H4 (cell line): ENCODE results near the gene CGB5. TPM values are rescaled to one million over a fixed set of nuclear protein-coding genes. Genes with fewer than 3 reads are reported as not detected.
A peak's percentile ranks its signal among the peaks of the same experiment; 100 is the strongest.
"Not testable (repeated sequence)": the region's sequence is repeated elsewhere in the genome, so short reads cannot be mapped to it uniquely, and the experiment has no call there.

ENCODE experiments used
- DNase-seq: peaks from one replicate; pipeline ENCODE4 v3.0.0-alpha.2; 2015; ENCODE audit warnings: low spot score
- total RNA-seq: library from RNA; depleted of rRNA; stranded (reverse); fragments of >200 nt; shearing (Covaris generic); gene quantifications from 2 replicates; pipeline ENCODE4 v1.2.3, GENCODE V29; 2014

The CGB5 gene
- total RNA-seq, 1 experiment from 2014 or later, result 0.33 TPM

DNA sequence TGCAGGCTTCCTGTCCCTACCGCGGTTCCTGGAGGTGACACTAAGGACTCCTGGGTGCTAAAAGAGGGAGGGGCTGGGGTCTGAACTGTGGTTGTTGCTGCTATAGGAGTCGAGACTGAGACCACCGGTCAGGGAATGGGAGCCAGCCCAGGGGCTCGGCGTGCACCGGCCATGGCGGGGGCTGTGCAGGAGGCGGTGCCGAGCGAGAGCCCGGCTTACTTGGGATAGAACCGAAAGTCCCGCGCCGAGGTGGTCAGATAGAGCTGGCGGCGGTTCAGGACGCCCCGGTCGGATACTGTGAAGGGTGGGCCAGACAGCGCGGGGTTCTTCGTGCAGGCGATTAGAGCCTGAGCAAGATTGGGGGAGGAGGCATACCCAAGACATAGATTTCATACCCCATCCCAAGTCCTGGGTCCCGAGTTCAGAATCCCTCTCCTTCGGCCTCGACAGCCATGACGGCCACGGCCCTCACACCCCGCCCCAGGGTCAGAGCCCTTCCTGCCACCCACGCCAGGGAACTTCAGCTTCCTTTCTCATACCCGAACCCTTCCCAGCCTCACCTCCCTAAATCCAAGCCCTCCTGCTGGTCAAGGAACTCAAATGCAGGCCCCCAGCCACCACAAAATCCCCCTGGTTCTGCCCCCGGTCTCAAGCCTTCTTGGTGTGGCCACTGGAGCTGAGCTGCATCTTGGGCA lies 13.4 kb downstream of the CGB5 start:
- DNase-seq, result not testable (repeated sequence)

DNA sequence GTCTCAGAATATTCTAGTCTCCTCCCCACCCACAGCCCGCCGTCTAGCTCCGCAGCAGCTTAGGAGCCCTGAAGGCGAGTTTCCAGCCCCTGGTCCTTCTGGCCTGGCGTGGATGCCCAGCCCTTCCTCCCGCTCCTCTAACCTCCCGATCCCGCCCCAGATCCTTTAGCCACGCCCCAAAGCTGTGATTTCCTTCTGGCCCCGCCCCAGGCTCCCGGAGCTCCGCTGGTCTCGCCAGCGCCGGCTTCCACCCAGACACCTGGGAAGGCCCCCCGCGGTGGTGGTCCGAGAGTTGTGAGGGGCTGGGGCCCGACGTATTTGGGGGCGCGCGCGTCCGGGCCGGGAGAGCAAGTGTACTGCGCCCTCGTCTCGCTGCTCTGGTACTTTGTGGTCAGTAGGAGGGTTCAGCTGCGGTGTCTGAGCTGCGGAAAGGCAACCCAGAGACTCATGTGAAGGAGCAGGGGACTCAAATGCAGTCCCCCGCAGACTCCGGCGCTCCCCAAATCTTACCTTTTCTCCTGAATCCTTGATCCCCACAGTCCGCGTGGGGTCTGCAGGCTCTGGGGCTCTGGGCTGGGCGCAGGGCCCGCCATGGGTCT lies 14.1 kb downstream of the CGB5 start, which contains the start of gene CGB7:
Gene CGB7 (minus strand): TSS at position 114 of the 599 bp plus-strand sequence. CDS start 2,374 bp downstream, outside the sequence.
- no peak for DNase-seq

DNA sequence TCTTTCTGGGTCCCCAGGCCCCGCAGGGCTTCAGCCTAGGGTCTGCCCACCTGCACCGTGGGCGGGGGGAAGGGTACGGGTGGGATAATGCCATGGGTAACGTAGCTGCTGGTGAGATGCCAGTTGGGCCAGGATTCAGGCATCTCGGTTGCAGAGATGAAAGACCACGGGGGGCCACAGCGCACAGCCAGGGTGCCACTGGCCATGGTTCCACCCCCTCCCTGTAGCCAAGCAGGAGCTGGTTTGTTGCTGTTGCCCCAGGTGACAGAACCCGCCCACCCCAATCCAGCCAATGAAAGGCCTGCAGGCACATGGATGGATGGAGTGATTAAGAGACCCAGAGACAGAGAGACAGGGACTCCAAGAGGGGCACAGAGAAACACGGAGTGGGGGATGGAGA lies 14.9 kb downstream of the CGB5 start:
- DNase-seq, result no peak

DNA sequence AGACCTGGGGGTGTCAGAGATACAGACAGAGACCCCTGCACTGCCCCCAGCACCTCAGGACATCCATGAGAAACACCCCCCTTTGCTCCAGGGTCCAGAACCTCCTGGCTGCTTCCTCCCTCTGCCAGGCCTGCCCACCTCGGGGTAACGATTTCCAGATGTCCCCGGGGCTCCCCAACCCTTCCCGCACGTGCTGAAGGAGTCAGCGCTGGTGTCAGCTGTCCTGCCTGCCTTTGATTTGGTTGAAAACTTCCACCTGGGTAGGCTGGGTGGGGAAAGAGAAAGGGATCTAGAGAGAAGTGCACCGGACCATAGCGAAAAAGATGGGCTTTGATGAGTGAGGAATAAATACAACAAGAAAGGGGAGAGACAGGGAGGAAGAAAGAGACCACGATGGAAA lies 15.4 kb downstream of the CGB5 start:
- no peak for DNase-seq

DNA sequence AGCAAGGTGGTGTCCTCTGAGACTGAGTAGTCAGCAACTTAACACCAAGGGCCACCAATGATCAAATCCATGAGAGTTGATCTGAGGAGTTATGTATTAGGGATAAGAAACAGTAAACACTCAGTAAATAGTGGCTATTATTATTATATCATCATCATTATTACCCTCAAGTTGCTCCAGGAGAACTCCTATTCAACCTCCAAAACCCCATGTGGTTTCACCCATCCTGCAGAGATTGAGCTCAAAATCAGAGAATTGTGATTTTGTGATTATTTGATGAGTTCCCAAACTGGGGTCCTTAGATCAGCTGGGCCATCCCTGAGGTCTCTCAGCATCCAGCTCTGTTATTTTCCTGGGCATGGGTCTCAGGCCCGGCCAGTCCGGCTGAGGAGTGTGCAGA lies 17.4 kb downstream of the CGB5 start:
- no peak for DNase-seq

DNA sequence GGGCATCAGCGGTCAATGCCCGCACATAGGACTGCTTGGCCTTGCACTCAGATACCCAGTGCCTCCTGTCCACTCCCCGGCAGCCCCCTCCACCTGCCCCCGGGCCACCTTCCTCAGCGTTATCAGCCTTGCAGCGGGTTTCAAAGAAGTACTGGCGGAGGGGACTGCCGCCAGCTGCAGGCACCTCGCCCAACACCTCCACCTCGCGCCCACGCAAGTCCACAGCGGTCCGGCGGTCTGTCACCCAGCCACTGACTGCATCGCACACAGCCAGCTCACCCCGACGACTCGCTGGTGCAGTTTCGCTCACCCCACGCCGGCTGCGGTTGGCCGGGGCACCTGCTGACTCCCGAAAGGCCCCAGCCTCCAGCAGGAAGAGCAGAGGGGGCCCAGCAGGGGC lies 17.8 kb downstream of the CGB5 start:
- no peak for DNase-seq

DNA sequence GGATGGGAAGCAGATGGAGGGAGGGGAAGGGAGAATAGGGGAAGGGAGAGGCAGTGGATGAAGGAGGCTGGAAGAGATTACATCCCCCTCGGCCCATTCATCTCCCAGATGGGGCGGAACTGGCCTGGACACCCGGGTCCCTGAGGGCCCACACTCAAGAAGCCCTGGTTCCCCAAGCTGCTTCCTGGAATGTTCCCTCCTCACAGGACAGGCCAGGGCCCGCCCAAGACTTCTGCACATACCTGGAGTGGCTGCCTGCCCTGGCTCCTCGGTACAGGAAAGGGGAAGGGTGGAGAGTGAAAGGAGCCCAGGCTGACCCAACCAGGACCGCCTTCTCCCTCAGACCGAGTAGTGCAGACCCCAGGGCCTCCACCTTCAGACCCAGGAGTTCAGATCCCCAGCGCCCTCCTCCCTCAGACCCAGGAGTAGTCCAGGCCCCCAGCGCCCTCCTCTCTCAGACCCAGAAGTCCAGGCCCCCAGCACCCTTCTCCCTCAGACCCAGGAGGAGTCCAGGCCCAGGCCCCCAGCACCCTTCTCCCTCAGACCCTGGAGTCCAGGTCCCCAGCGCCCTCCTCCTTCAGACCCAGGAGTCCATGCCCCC lies 20.5 kb downstream of the CGB5 start:
- DNase-seq, result no peak

DNA sequence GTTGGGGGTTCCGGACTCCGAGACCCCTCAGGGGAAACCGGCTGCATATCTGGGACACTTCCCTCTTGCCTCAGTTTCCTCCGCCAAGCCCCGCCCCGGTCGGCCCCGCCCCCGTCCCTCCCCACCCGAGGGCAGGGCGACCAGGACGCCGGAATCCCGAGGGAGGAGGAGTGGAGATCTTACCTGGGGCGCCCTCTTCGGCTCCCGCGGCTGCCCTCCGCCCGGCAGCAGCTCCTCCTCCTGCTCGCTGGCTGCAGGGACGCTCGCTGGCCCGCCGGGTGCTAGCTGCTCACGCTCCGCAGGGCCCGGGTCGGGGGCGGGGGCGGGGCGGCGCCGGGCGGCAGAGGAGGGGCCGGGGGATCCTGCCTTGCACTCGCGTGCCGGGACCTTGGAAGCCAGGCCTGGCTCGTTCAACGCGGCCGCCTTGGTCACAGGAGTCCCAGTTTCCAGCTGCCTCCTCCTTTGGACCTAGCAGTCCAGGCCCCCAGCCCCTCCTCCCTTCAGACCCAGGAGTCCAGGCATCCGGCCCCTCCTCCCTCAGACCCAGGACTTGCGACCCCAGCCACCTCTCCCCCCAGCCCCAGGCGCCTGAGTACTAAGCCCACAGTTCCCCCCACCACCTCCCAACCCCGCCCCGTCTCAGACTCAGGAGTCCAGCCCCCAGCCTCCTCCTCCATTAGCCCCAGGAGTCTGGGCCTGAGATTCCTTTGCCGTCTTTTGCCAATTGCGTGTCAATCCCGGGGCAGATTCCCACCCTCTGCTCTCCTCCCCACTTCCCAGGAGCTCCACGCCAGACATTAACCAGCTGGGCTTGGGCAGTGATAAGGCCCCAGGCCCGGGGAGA lies 21.3 kb downstream of the CGB5 start, which contains the start of gene NTF4:
Gene NTF4 (minus strand): TSS at position 51 of the 844 bp plus-strand sequence. CDS start 2,821 bp downstream, outside the sequence.
- no peak for DNase-seq

DNA sequence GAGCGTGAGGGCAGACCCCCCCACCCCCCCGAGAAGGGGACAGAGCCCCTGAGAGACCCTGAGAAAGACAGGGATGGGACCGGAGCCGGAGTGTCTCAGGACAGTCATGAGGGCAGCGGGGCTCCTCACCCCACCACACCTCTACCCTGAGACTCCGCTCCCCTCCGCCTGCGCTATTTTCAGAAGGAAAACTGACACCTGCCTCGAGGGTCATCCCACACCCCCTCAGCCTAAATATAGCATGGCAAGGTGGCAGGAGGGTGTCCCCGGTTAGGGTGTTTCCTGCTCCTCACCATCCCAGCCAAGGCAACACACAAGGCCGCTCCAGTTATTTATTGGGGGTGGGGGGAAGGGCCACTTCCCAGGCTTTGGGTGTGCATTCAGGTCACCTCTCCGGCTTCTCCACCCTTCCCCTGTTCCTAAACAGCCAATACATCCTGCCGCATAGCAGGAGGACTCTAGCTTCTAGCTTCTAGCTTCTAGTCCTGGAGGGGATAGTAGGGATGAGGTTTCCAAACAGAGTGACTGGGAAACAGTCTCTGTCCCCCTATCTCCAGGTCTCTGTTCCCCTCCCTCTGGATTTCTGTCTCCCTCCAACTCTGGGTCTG lies 22.4 kb downstream of the CGB5 start:
- no peak for DNase-seq

DNA sequence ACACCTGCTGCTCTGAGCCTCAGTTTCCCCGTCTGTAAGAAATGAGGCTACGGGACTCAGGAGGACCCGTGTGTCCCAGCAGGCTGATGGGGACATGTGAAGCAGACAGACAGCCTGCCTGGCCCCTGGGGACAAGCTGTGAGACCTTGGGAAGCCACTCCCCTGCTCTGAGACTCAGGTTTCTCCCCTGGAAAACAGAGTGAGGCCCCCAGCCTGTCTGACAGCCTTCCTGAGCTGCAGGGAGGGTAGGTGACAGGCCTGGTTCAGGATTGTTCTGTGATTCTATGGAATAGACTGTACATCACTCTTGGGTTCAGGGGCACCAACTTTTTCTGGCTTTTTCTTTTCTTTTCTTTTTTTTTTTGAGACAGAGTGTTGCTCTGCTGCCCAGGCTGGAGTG lies 23.9 kb downstream of the CGB5 start:
- no peak for DNase-seq

DNA sequence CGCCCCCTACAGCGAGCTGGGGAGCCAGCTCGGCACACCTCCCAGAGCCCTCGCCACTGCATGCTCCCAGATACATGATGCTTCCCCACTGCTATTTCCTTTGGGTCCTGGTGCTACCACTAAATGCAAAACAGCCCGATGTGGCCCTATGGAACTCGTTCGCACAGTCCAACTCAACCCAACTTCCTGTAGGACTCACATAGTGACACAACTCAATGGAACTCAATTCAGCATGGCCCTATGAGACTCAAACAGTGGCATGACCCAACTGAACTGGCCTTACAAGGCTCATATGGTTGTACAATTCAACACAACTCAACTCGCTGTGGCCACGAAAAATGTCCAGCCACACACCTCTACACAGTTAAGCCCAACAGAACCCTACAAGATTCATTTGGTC lies 25.4 kb downstream of the CGB5 start:
- no peak for DNase-seq

DNA sequence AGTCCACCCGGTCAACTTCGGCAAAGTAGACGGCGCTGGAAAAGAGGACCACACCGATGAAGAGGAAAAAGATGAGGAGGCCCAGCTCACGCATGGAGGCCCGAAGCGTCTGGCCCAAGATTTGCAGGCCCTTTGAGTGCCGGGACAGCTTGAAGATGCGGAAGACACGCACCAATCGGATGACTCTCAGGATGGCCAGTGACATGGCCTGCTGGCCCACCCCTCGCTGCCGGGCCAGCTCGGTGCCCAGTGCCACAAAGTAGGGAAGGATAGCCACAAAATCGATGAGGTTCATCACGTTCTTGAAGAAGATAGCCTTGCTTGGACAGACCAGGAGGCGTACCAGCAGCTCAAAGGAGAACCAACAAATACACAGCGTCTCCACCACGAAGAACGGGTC lies 26.8 kb downstream of the CGB5 start:
- DNase-seq, result no peak

DNA sequence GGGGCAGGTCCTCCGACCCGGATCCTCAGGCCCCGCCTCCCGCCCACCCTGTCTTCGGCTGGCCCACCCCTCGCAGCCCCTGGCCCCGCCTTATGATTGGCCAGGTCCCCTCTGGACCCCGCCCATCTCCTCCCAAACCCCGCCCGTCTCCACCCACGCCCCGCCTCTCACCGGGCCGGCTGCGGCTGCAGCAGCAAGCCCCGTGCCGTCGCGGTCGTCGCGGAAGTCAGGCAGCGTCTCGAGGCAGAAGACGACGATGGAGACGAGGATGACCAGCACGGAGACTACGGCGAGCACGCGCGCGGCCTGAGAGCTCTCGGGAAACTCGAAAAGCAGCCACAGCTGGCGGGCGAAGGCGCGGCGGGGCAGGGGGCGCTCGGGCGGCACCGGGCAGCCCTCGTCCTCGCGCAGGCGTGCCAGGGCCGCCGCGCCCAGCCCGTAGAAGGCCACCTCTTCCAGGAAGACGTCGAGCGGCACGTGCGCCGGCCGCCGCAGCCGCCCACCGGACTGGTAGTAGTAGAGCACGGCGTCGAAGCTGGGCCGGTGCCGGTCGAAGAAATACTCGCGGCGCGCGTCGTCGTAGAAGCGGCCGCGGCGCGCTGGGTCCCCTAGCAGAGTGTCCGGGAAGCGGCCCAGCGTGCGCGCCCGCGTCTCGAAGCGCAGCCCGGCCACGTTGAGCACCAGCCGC lies 28.4 kb downstream of the CGB5 start:
- DNase-seq, result no peak

DNA sequence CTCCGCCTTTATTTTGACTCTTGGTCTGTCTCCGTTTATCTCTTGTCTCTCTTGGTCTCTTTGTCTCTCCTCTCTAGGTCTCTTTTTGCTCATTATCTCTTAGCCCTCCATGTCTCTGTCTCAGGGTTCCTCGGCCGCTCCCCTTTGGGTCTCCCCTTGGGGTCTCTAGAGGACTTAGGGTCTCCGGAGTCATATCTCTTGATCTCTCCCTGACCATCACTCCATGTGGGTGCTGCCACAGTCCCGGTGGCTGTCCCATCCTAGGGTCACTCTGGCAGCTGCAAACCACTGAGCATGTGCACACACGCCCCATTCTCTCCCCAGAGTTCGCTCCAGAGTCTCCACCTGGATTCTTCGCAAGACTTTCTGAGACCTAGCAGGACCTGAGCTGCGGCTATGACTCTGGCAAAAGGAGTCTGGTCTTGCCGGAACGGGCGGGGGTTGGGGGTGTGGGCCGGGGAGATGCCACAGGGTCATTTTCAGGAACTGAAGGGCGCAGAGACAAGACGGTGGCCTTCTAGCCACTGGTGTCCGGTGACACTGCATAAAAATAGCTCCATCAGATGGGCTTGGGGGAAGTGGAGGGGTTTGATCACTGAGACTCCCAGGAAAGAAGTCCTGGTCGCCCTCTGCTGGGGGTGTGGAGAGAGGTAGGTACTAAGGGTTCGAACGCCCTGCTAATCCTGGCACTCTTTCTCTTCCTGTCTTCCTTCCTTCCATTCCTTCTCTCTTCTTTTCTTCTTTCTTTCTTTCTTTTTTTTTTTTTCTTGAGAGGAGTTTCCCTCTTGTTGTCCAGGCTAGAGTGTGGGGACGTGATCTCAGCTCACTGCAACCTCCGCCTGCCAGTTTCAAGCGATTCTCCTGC lies 30.1 kb downstream of the CGB5 start:
- peak; percentile 58 for DNase-seq

DNA sequence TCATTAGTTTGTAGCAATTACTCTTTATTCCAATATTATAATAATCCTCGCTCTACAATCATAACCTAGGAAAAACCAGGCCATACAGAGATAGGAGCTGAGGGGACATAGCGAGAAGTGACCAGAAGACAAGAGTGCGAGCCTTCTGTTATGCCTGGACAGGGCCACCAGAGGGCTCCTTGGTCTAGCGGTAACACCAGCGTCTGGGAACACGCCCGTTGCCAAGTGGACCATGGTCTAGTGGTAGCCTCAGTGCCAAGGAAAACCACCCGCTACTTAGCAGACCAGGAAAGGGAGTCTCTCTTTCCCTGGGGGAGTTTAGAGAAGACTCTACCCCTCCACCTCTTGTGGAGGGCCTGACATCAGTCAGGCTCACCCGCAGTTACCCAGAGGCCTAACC lies 31.2 kb downstream of the CGB5 start:
- peak; percentile 67 for DNase-seq

DNA sequence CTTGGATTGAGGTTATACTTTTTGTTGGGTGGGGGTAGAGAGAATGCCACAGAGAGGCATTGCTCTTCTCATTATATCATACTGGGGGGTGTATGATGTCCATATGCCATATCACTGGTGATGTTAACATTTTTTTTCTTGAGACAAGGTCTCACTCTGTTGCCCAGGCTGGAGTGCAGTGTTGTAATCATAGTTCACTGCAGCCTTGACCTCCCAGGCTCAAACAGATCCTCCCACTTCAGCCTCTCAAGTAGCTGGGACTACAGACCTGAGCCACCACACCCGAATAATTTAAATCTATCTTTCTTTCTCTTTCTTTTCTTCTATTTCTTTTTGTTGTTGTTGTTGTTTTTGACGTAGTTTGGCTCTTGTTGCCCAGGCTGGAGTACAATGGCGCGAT lies 36.7 kb downstream of the CGB5 start:
- DNase-seq, result no peak

DNA sequence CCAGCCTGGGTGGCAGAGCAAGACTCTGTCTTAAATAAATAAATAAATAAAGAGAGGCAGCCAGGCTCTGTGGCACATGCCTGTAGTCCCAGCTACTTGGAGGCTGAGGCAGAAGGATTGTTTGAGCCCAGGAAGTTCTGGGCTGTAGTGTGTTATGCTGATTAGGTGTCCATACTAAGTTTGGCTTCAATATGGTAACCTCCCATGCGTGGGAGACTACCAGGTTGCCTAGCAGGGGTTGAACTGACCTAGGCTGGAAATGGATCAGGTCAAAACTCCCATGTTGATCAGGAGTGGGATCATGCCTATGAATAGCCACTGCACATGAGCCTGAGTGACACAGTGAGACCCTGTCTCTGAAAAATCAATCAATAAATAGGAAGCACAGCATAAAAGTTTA lies 37.6 kb downstream of the CGB5 start:
- no peak for DNase-seq

DNA sequence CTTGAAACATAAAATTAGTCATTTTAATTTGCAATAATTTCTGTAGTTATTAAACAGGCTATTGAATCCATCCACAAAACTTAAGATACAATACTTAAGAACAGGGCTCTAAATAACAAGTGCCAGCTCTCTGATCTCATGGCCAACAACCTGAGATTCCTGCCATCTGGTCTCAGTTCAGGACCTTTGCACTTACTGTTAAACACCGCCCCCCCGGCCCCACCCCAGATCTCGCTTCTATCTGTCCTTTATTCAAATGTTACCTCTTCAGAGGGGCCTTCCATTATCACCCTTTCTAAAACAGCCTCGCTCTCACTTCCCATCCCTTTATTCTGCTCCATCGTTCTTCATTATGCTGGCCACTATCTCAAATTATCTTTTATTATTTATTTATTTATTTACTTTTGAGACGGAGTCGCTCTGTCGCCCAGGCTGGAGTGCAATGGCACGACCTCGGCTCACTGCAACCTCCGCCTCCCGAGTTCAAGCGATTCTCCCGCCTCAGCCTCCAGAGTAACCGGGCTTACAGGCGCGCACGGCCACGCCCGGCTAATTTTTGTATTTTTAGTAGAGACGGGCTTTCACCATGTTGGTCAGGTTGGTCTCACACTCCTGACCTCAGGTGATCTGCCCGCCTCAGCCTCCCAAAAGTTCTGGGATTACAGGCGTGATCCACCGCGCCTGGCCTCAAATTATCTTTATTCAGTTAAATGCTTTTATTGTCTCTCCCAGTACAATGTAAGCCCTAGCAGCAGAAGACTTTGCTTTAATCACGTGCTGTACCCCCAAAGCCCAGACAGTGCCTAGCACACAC lies 40.8 kb downstream of the CGB5 start:
- DNase-seq, result no peak
